ENCODE results near the gene LYPD6. TPM values are rescaled to one million over a fixed set of nuclear protein-coding genes. Genes with fewer than 3 reads are reported as not detected.

The LYPD6 gene
- total RNA-seq, 4 donors from 2014 or later: 0.79 to 1.2 (median 1.1) TPM; not detected in 1

DNA sequence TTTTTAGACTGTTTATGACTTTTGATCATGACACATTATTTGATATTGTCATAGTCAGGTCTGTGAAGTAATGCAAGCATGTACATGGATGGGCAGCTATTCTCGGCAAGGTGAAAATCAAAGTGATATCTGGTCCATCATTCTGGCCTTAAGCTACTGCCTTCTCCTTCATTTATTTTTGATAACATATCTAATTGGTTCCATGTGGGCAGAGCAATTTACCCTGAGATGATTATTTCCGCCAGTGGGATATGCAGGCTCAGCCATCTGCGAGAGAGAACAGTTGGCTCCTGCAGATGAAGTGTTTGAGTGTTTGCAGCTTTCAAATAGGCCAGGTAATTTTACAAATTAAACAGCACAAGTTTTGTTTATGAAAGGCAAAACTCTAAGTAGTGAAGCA, 116.4 kb downstream of the LYPD6 start:
- no peak for TF ChIP-seq POLR2A (IDR thresholded peaks at IDR 0.05)
- TF ChIP-seq, protein P1, sequence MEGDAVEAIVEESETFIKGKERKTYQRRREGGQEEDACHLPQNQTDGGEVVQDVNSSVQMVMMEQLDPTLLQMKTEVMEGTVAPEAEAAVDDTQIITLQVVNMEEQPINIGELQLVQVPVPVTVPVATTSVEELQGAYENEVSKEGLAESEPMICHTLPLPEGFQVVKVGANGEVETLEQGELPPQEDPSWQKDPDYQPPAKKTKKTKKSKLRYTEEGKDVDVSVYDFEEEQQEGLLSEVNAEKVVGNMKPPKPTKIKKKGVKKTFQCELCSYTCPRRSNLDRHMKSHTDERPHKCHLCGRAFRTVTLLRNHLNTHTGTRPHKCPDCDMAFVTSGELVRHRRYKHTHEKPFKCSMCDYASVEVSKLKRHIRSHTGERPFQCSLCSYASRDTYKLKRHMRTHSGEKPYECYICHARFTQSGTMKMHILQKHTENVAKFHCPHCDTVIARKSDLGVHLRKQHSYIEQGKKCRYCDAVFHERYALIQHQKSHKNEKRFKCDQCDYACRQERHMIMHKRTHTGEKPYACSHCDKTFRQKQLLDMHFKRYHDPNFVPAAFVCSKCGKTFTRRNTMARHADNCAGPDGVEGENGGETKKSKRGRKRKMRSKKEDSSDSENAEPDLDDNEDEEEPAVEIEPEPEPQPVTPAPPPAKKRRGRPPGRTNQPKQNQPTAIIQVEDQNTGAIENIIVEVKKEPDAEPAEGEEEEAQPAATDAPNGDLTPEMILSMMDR (IDR thresholded peaks at IDR 0.05): no peak
- intact Hi-C loops (cut with DNase I; ENCODE audit: low total_unique reads): no loop called here
- DNase-seq (ENCODE audit: low spot score in 2 of 2): no peak
- H3K4me3 ChIP-seq (ENCODE audit: low read depth, poor library complexity, severe bottlenecking): no peak overlapping the region
- WGBS, 2 donors: 92 to 95% methylated on average over 3 of the region's 3 CpGs

DNA sequence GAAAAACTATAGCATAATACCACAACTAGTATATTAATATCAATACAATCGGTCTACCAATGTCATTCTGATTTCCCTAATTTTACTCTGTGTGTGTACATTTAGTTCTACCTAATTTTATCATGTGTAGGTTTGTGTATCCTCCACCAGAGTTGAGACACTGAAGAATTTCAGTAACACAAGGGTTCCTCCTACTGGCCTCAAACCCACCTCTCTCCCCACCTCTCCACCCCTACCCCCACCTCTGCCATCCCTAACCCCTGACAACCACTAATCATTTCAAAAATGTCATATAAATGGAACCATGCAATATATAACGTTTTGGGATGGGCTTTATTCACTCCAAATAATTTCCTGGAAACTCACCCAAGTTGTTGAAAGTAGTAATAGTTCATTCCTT, 117.9 kb downstream of the LYPD6 start:
- TF ChIP-seq, protein P1 (IDR thresholded peaks at IDR 0.05): no peak
- TF ChIP-seq POLR2A (IDR thresholded peaks at IDR 0.05): no peak
- H3K4me3 ChIP-seq (ENCODE audit: low read depth, poor library complexity, severe bottlenecking): no peak overlapping the region
- intact Hi-C loops (cut with DNase I; ENCODE audit: low total_unique reads): no loop called here
- WGBS, 2 donors: 73 to 80% methylated on average over 2 of the region's 2 CpGs
- no peak for DNase-seq (ENCODE audit: low spot score in 2 of 2)

DNA sequence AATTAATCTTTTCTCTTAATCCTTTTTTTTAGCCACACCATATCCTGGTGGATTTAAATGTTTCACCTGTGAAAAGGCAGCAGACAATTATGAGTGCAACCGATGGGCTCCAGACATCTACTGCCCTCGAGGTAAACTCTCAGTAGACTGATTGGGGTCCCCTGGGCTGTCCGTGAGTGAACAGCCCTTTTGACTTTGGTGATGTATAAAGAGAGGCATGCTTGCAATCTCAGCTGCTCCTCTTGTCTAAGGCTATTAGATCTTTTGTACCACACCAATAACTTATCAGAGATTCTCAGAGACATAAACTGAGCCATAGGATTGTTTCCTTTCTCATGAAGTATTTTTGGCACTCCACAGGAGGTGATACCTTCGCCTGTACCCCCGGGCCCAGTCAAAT, 118.6 kb downstream of the LYPD6 start:
- no peak for TF ChIP-seq POLR2A (IDR thresholded peaks at IDR 0.05)
- TF ChIP-seq, protein P1 (IDR thresholded peaks at IDR 0.05): no peak
- WGBS, 2 donors: 71 to 83% methylated on average over 5 of the region's 5 CpGs
- no peak overlapping the region for H3K4me3 ChIP-seq (ENCODE audit: low read depth, poor library complexity, severe bottlenecking)
- DNase-seq (ENCODE audit: low spot score in 2 of 2): no peak
- intact Hi-C loops (cut with DNase I; ENCODE audit: low total_unique reads): no loop called here

DNA sequence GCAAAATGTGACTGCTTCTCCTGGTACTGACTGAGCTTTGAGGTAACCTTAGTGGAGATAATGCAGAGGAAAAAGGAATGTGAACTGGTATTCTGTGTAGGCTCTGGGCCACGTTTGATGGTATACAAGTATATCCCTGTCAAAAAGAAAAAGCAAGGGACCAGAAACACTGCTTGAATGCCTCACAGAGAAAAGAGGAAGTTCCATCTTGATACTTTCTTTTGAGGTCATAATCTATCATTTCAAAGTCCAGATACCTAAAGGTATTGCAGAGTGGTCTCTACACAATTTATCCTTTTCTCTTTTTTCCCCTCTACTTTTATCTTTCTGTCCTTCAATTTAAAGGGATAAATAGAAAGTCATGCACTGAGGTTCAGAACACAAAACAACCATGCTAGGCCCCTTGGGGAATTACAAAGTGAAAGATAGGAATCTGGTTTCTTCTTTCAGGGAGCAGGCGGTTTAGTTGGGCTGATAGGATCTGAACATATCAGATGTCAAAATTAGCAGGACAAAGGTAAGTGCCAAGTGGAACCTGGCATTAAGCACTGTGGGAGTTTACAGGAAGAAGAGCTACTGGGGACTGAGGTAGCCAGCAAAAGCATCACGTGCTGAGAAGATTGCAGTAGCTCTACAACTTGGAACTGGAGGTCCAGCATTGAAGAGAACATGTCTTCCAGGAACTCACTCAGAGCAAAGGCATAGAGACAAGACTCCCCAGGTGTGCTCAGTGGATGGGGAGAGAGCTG, 121.2 kb downstream of the LYPD6 start:
- intact Hi-C loops (cut with DNase I; ENCODE audit: low total_unique reads): no loop called here
- DNase-seq (ENCODE audit: low spot score in 2 of 2): no peak
- no peak for TF ChIP-seq POLR2A (IDR thresholded peaks at IDR 0.05)
- TF ChIP-seq, protein P1 (IDR thresholded peaks at IDR 0.05): no peak
- H3K4me3 ChIP-seq (ENCODE audit: low read depth, poor library complexity, severe bottlenecking): no peak overlapping the region
- 58 to 69% methylated on average over 3 of the region's 3 CpGs for WGBS, 2 donors

DNA sequence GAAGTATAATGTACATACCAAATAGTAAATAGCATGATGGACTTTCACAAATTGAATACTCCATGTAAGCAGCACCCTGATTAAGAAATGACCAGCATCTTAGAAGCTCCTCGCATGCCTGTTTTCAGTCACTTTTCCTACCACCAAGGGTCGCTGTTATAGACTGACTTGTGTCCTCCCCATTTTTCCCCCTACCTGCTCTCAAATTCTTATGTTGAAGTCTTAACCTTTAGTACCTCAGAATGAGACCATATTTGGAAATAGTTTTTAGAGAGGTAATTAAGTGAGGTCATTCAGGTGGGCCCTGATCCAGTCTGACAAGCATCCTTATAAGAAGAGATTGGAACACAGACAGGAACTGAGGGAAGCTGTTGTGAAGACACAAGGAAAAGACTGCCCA, 125.9 kb downstream of the LYPD6 start:
- intact Hi-C loops (cut with DNase I; ENCODE audit: low total_unique reads): no loop called here

More for the DNA sequence above, 125.9 kb downstream of the LYPD6 start:
- no peak for DNase-seq (ENCODE audit: low spot score in 2 of 2)
- TF ChIP-seq POLR2A (IDR thresholded peaks at IDR 0.05): no peak
- TF ChIP-seq, protein P1 (IDR thresholded peaks at IDR 0.05): no peak
- WGBS, 2 donors: 91 to 92% methylated on average over 2 of the region's 2 CpGs
- H3K4me3 ChIP-seq (ENCODE audit: low read depth, poor library complexity, severe bottlenecking): no peak overlapping the region
